CD14-positive monocyte (primary cell): ENCODE data around the gene OR2A12. TPM values are rescaled to one million over a fixed set of nuclear protein-coding genes. Genes with fewer than 3 reads are reported as not detected.

Experiments
- DNase-seq, 3 donors: peaks; one replicate each; pipeline ENCODE4 v3.0.0-alpha.2; 2011 to 2022
- H2AFZ ChIP-seq: 2 replicates; pipeline ENCODE4 v1.6.0; 2012; ENCODE audit warnings: mild to moderate bottlenecking, low read depth, low read length, inconsistent platforms; ENCODE audit not compliant: insufficient read depth, poor library complexity, severe bottlenecking
- H3K27ac ChIP-seq, 2 donors: 1 replicate in 1 of 2; 2 replicates in 1 of 2; pipeline ENCODE4 v1.5.1; 2012 to 2013; ENCODE audit warnings: low read length in 2 of 2, control low read depth in 1 of 2, inconsistent platforms in 1 of 2, low read depth in 1 of 2, mild to moderate bottlenecking in 1 of 2
- H3K27me3 ChIP-seq, 2 donors: one replicate each; pipeline versions ENCODE4 v1.6.0 to v1.6.1; 2011 to 2013; ENCODE audit warnings: low read length in 2 of 2; ENCODE audit not compliant: control insufficient read depth in 2 of 2, insufficient read depth in 2 of 2
- H3K36me3 ChIP-seq, 2 donors: replicated peaks in 1 of 2; 1 replicate in 1 of 2; 2 replicates in 1 of 2; pipeline versions ENCODE4 v1.5.1 to v1.6.1; 2012 to 2013; ENCODE audit warnings: low read length in 2 of 2, control low read depth in 1 of 2, inconsistent platforms in 1 of 2, mild to moderate bottlenecking in 1 of 2; ENCODE audit not compliant: insufficient read depth in 2 of 2, control insufficient read depth in 1 of 2
- H3K4me1 ChIP-seq, 2 donors: 1 replicate in 1 of 2; 2 replicates in 1 of 2; pipeline versions ENCODE4 v1.5.1 to v1.6.1; 2012 to 2013; ENCODE audit warnings: low read length in 2 of 2, control low read depth in 1 of 2, inconsistent platforms in 1 of 2, mild to moderate bottlenecking in 1 of 2, moderate library complexity in 1 of 2; ENCODE audit not compliant: insufficient read depth in 2 of 2, control insufficient read depth in 1 of 2
- H3K4me2 ChIP-seq: replicated peaks from 2 replicates; pipeline ENCODE3; 2012; ENCODE audit warnings: low read length, moderate library complexity, mild to moderate bottlenecking; ENCODE audit not compliant: poor library complexity, severe bottlenecking; ENCODE audit errors: extremely low read depth
- H3K4me3 ChIP-seq, 3 experiments: fragments of 200-600 bp in 1 of 3; sonication (generic) in 1 of 3; replicated peaks in 1 of 3; 1 replicate in 2 of 3; 2 replicates in 1 of 3; pipeline ENCODE4 v1.5.1; 2011 to 2013; ENCODE audit warnings: low read length in 3 of 3, mild to moderate bottlenecking in 3 of 3, control low read depth in 2 of 3, low read depth in 2 of 3, inconsistent platforms in 1 of 3, moderate library complexity in 1 of 3
- H3K79me2 ChIP-seq: 2 replicates; pipeline ENCODE4 v1.6.0; 2012; ENCODE audit warnings: mild to moderate bottlenecking, control low read depth, inconsistent platforms, low read length, moderate library complexity; ENCODE audit not compliant: insufficient read depth
- H3K9ac ChIP-seq: 2 replicates; pipeline ENCODE4 v1.6.0; 2017; ENCODE audit warnings: low read length, mild to moderate bottlenecking; ENCODE audit not compliant: insufficient read depth, poor library complexity, severe bottlenecking
- H3K9me3 ChIP-seq, 2 donors: replicated peaks in 1 of 2; 1 replicate in 1 of 2; 2 replicates in 1 of 2; pipeline versions ENCODE4 v1.5.1 to v1.6.1; 2012 to 2013; ENCODE audit warnings: low read length in 2 of 2, control low read depth in 1 of 2; ENCODE audit not compliant: control insufficient read depth in 1 of 2, insufficient read depth in 1 of 2
- H4K20me1 ChIP-seq: 2 replicates; pipeline ENCODE4 v1.6.0; 2012; ENCODE audit warnings: mild to moderate bottlenecking, low read length, control low read depth, moderate library complexity; ENCODE audit not compliant: insufficient read depth
- H3K27ac Mint-ChIP-seq, 7 donors: one replicate each; pipeline ENCODE4 v1.8.0; 2020; ENCODE audit warnings: mild to moderate bottlenecking in 7 of 7, mixed read lengths in 7 of 7, moderate library complexity in 6 of 7, inconsistent platforms in 2 of 7
- H3K27me3 Mint-ChIP-seq, 3 donors: one replicate each; pipeline ENCODE4 v1.8.0; 2021 to 2022; ENCODE audit warnings: low read depth in 3 of 3, mild to moderate bottlenecking in 3 of 3, mixed read lengths in 3 of 3, moderate library complexity in 3 of 3, inconsistent platforms in 1 of 3
- H3K36me3 Mint-ChIP-seq, 2 donors: one replicate each; pipeline ENCODE4 v1.8.0; 2020; ENCODE audit warnings: mixed read lengths in 2 of 2, inconsistent platforms in 1 of 2, mild to moderate bottlenecking in 1 of 2
- H3K4me1 Mint-ChIP-seq: one replicate; pipeline ENCODE4 v1.8.0; 2020; ENCODE audit warnings: mild to moderate bottlenecking, mixed read lengths
- H3K4me3 Mint-ChIP-seq, 2 donors: one replicate each; pipeline ENCODE4 v1.8.0; 2020; ENCODE audit warnings: mild to moderate bottlenecking in 2 of 2, mixed read lengths in 2 of 2, moderate library complexity in 1 of 2
- H3K9me3 Mint-ChIP-seq, 7 donors: one replicate each; pipeline ENCODE4 v1.8.0; 2020 to 2022; ENCODE audit warnings: mixed read lengths in 7 of 7, mild to moderate bottlenecking in 6 of 7, moderate library complexity in 6 of 7, inconsistent platforms in 2 of 7
- WGBS: methylation state at CpG from one replicate; pipeline ENCODE4 v1.1.5; 2013; ENCODE audit warnings: missing lambda C conversion rate; ENCODE audit not compliant: insufficient coverage; 5-methylcytosine and 5-hydroxymethylcytosine counted together
- intact Hi-C, 2 donors: fragments of 100-400 bp; cut with micrococcal nuclease; formaldehyde crosslinking; loops; one replicate each; pipeline versions ENCODE4 v1.15.0 to v1.15.1; 2023
- polyA plus RNA-seq, 3 donors: library from polyadenylated mRNA; depleted of rRNA in 1 of 3; unstranded in 2 of 3; stranded (reverse) in 1 of 3; fragments of 300-500 nt in 2 of 3; fragments of >200 nt in 1 of 3; fragmentation: Illumina TruSeq in 2 of 3; gene quantifications; 1 replicate in 2 of 3; 2 replicates in 1 of 3; pipeline ENCODE4 v1.2.3, GENCODE V29; 2012 to 2021
- TF ChIP-seq, protein P1 (sequence below): fragments of 200-600 bp; IDR thresholded peaks from one replicate; pipeline ENCODE4 v1.8.0; 2022; ENCODE audit warnings: antibody characterized with exemption, mild to moderate bottlenecking

Gene OR2A12
- polyA plus RNA-seq, 3 donors, result not detected

DNA sequence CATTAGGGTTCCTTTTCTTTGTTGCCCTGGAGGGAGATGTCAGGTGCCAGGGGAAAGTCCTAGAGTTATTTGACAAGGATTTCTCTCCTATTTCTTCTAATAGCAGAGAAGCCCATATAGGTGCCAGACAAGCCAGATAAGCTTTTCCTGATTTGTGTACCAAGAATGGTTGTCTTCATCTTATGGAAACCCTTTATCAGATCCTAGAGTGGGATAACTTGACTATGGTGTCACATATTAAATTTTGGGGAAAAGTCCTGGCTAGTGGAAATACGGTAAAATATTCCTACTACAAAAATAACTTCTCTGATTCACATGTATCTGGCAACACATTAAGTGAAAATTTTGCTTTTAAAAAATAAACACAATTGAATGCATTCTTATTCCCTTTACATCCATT is 1.2 kb downstream of the OR2A12 start:
- no peaks in the 10 kb centered on the region for H3K36me3 Mint-ChIP-seq
- H3K4me3 Mint-ChIP-seq, result no peak overlapping the region
- H3K4me1 Mint-ChIP-seq, result no peaks in the 10 kb centered on the region
- Histone ChIP-seq H3K9me3 (no peaks in the 10 kb centered on the region), H3K4me2 (no peak overlapping the region), H3K4me1 (no peaks in the 10 kb centered on the region), H3K36me3 (no peaks in the 10 kb centered on the region), H3K79me2 (no peaks in the 10 kb centered on the region), H3K4me3 (no peak overlapping the region), H4K20me1 (no peaks in the 10 kb centered on the region), H3K9ac (no peak overlapping the region), H3K27ac (no peak overlapping the region), H3K27me3 (no peaks in the 10 kb centered on the region), H2AFZ (no peak overlapping the region)
- H3K9me3 Mint-ChIP-seq, result peaks cover 0 to 5% (median 2%) of the 10 kb centered on the region in 7 donors
- TF ChIP-seq, protein P1, sequence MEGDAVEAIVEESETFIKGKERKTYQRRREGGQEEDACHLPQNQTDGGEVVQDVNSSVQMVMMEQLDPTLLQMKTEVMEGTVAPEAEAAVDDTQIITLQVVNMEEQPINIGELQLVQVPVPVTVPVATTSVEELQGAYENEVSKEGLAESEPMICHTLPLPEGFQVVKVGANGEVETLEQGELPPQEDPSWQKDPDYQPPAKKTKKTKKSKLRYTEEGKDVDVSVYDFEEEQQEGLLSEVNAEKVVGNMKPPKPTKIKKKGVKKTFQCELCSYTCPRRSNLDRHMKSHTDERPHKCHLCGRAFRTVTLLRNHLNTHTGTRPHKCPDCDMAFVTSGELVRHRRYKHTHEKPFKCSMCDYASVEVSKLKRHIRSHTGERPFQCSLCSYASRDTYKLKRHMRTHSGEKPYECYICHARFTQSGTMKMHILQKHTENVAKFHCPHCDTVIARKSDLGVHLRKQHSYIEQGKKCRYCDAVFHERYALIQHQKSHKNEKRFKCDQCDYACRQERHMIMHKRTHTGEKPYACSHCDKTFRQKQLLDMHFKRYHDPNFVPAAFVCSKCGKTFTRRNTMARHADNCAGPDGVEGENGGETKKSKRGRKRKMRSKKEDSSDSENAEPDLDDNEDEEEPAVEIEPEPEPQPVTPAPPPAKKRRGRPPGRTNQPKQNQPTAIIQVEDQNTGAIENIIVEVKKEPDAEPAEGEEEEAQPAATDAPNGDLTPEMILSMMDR, result no peak
- intact Hi-C loops, result no loop called here
- H3K27me3 Mint-ChIP-seq, result peaks cover 0 to 5% (median 0%) of the 10 kb centered on the region in 3 donors
- no CpG with 5 or more reads among the region's 1 CpG for WGBS
- H3K27ac Mint-ChIP-seq, result no peak overlapping the region
- DNase-seq, result no peak

DNA sequence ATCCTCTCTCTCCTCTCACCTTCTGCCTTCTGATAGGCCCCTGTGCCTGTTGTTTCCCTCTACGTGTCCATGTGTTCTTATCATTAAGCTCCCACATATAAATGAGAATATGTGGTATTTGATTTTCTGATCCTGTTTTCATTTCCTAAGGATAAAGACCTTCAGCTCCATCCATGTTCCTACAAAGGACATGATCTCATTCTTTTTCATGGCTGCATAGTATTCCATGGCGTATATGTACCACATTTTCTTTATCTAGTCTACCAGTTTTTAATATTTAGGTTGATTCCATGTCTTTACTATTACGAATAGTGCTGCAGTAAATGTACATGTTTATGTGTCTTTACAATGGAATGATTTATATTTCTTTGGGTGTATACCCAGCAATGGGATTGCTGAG is 4.6 kb downstream of the OR2A12 start:
- no CpG with 5 or more reads among the region's 3 CpGs for WGBS
- TF ChIP-seq, protein P1, result no peak
- Histone ChIP-seq H3K4me2 (no peak overlapping the region), H3K79me2 (no peaks in the 10 kb centered on the region), H3K9me3 (peaks cover 0 to 6% of the 10 kb centered on the region in 2 donors), H3K27ac (no peak overlapping the region), H3K9ac (no peak overlapping the region), H3K36me3 (no peaks in the 10 kb centered on the region), H3K4me3 (no peak overlapping the region), H3K27me3 (no peaks in the 10 kb centered on the region), H4K20me1 (no peaks in the 10 kb centered on the region), H3K4me1 (no peaks in the 10 kb centered on the region), H2AFZ (no peak overlapping the region)
- no peak for DNase-seq
- H3K9me3 Mint-ChIP-seq, result peaks cover 2 to 5% (median 3%) of the 10 kb centered on the region in 7 donors
- no peaks in the 10 kb centered on the region for H3K36me3 Mint-ChIP-seq
- intact Hi-C loops, result no loop called here
- no peaks in the 10 kb centered on the region for H3K4me1 Mint-ChIP-seq
- H3K4me3 Mint-ChIP-seq, result no peak overlapping the region
- peaks cover 0 to 5% (median 3%) of the 10 kb centered on the region in 3 donors for H3K27me3 Mint-ChIP-seq
- no peak overlapping the region for H3K27ac Mint-ChIP-seq
